BLaER1 treated with 17β-estradiol and CSF1 and Interleukin-3, amounts not matched to agents 10 nM and 100 nM (cell line): ENCODE measurements around the gene MIS12.

Experiments
- H3K27ac ChIP-seq, 11 experiments: shearing (Covaris generic); formaldehyde crosslinking; 2 replicates each; pipeline ENCODE4 v1.8.1; 2022
- H3K27me3 ChIP-seq, 11 experiments: shearing (Covaris generic); formaldehyde crosslinking; 2 replicates each; pipeline ENCODE4 v1.8.1; 2022
- H3K36me3 ChIP-seq, 11 experiments: shearing (Covaris generic); formaldehyde crosslinking; 2 replicates each; pipeline ENCODE4 v1.8.1; 2022
- H3K4me1 ChIP-seq, 10 experiments: shearing (Covaris generic); formaldehyde crosslinking; 2 replicates each; pipeline ENCODE4 v1.8.1; 2022
- H3K4me2 ChIP-seq, 11 experiments: shearing (Covaris generic); formaldehyde crosslinking; 2 replicates each; pipeline ENCODE4 v1.8.1; 2022
- H3K4me3 ChIP-seq, 10 experiments: shearing (Covaris generic); formaldehyde crosslinking; 2 replicates each; pipeline ENCODE4 v1.8.1; 2022
- H3K9ac ChIP-seq, 11 experiments: shearing (Covaris generic); formaldehyde crosslinking; 2 replicates each; pipeline ENCODE4 v1.8.1; 2022
- H3K9me3 ChIP-seq, 11 experiments: shearing (Covaris generic); formaldehyde crosslinking; replicated peaks in 1 of 11; 2 replicates each; pipeline ENCODE4 v1.8.1; 2022
- H4K20me1 ChIP-seq, 11 experiments: shearing (Covaris generic); formaldehyde crosslinking; 2 replicates each; pipeline ENCODE4 v1.8.1; 2022
- Cebpa-rat ChIP-seq, 11 experiments: shearing (Covaris generic); IDR thresholded peaks; 2 replicates each; pipeline ENCODE4 v1.8.1; 2022

Gene MIS12

DNA sequence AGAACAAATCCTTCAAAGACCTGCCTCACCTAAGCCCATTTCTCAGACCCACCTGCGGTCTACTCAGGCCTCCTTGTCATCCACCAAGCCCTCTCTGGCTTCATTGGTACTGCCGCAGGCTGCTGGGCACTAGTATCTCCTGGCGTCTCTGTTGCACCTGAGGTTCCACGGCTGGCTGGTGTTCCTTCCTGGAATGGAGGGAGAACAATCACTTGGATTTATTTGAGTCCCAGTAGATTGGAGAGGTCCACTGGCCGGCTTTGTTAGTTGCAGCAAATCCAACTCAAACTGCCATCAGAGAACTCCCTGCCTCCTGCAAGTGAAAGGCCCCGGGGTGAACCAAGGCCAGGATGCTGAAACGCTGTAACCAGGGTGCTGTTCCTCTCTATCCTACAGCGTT lies 15.3 kb downstream of the MIS12 start:
- TF ChIP-seq Cebpa-rat (IDR thresholded peaks at IDR 0.05): no peak
- Histone ChIP-seq H3K27me3 (peaks cover 21 to 26% (median 23%) of the 10 kb centered on the region in 11 experiments), H3K27ac (no peak overlapping the region), H3K4me3 (no peak overlapping the region), H3K4me1 (peaks cover 16 to 29% (median 28%) of the 10 kb centered on the region in 10 experiments), H3K9me3 (no peaks in the 10 kb centered on the region), H3K9ac (no peak overlapping the region), H4K20me1 (peaks cover 0 to 58% (median 20%) of the 10 kb centered on the region in 11 experiments; a peak in 14 of 22 replicates), H3K36me3 (peaks cover 0 to 44% (median 17%) of the 10 kb centered on the region in 11 experiments; a peak in 12 of 22 replicates), H3K4me2 (peak overlapping the region in 9 of 11 experiments; percentile 92 to 100 (median 98); a peak in 13 of 22 replicates)

DNA sequence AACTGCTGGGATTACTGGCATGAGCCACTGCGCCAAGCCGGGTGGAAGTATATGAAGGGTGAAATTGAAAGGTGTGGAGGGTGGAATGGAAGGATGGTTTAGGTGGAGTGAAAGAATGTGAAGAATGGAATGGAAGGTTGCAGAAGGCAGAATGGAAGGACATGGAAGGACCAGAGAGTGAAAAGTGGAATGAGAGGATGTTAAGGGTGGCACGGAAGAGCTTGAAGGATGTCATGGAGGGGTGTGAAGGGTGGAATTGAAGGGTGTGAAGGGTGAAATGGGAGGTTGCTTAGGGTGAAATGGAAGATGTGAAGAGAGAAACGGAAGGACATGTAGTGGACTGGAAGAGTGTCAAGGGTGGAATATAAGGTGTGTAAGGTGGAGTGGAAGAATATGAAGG lies 16.2 kb downstream of the MIS12 start:
- Histone ChIP-seq H3K4me2 (no peak overlapping the region), H3K27me3 (peaks cover 21 to 26% (median 23%) of the 10 kb centered on the region in 11 experiments), H3K27ac (no peak overlapping the region), H3K36me3 (peaks cover 0 to 48% (median 17%) of the 10 kb centered on the region in 11 experiments; a peak in 12 of 22 replicates), H4K20me1 (peaks cover 0 to 58% (median 20%) of the 10 kb centered on the region in 11 experiments; a peak in 14 of 22 replicates), H3K9me3 (no peaks in the 10 kb centered on the region), H3K4me1 (peaks cover 16 to 29% (median 28%) of the 10 kb centered on the region in 10 experiments), H3K4me3 (no peak overlapping the region), H3K9ac (no peak overlapping the region)
- no peak for TF ChIP-seq Cebpa-rat (IDR thresholded peaks at IDR 0.05)

DNA sequence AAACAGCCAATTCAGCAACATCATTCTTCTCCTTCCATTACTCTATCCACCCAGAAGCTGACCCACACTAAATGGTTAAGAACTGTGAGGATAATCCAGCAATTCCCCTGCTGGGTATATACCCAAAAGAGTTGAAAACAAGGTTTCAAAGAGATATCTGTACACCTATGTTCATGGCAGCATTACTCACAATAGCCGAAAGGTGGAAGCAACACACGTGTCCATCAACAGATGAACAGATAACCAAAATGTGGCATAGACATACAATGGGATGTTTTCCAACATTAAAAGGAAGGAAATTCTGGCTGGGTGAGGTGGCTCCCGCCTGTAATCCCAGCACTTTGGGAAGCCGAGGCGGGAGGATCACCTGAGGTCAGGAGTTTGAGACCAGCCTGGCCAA lies 19.9 kb downstream of the MIS12 start:
- H3K4me2 ChIP-seq: no peak overlapping the region
- no peak overlapping the region for H3K27ac ChIP-seq
- H4K20me1 ChIP-seq: peaks cover 0 to 44% (median 5%) of the 10 kb centered on the region in 11 experiments; a peak in 12 of 22 replicates
- H3K9me3 ChIP-seq: no peaks in the 10 kb centered on the region
- no peaks in the 10 kb centered on the region for H3K27me3 ChIP-seq
- peaks cover 0 to 81% (median 39%) of the 10 kb centered on the region in 11 experiments; a peak in 13 of 22 replicates for H3K36me3 ChIP-seq
- H3K4me1 ChIP-seq: peaks cover 0 to 6% (median 4%) of the 10 kb centered on the region in 10 experiments; a peak in 11 of 20 replicates
- no peak overlapping the region for H3K9ac ChIP-seq
- H3K4me3 ChIP-seq: no peak overlapping the region
- TF ChIP-seq Cebpa-rat (IDR thresholded peaks at IDR 0.05): no peak

DNA sequence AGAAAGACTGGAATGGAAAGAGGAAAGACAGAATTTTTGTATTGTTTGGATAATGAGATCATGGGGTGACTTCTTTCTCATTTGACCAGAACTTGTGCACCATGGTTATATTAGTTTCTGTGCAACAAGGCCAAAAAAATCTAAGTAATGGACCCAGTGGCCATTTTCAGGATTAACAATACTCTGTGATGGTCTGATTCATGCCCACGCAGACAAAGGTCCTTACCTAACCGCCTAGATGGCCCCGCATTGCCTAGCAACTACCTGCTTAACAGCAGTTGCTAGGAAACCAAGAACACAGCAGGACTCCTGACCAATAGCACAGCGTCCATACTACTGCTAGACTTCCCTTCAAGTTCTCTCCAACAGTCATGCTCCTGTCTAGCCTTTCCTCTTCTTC lies 22.4 kb downstream of the MIS12 start:
- H3K27me3 ChIP-seq: no peaks in the 10 kb centered on the region
- H3K4me1 ChIP-seq: peaks cover 0 to 21% (median 14%) of the 10 kb centered on the region in 10 experiments; a peak in 16 of 20 replicates
- no peak for TF ChIP-seq Cebpa-rat (IDR thresholded peaks at IDR 0.05)
- H3K9me3 ChIP-seq: no peaks in the 10 kb centered on the region
- H3K27ac ChIP-seq: no peak overlapping the region
- H4K20me1 ChIP-seq: peaks cover 0 to 19% (median 0%) of the 10 kb centered on the region in 11 experiments; a peak in 4 of 22 replicates
- H3K9ac ChIP-seq: no peak overlapping the region
- peaks cover 4 to 85% (median 49%) of the 10 kb centered on the region in 11 experiments; a peak in 21 of 22 replicates for H3K36me3 ChIP-seq
- no peak overlapping the region for H3K4me2 ChIP-seq
- H3K4me3 ChIP-seq: no peak overlapping the region

DNA sequence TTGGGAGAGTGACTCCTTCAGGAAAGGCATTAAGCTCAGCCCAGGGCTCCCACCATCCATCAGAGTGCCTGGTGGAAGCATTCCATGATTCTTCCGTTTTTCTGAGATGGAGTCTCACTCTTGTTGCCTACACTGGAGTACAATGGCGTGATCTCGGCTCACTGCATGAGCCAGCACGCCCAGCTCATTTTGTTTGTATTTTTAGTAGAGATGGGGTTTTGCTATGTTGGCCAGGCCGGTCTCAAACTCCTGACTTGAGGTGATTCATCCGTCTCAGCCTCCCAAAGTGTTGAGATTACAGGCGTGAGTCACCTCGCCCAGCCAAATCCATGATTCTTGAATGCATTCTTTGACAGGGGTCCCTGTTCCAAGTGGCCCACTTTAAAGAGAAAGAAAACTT lies 23.1 kb downstream of the MIS12 start:
- H3K27me3 ChIP-seq: no peaks in the 10 kb centered on the region
- peaks cover 0 to 5% (median 0%) of the 10 kb centered on the region in 11 experiments; a peak in 8 of 22 replicates for H3K9me3 ChIP-seq
- H3K4me3 ChIP-seq: no peak overlapping the region
- H3K27ac ChIP-seq: no peak overlapping the region
- H3K36me3 ChIP-seq: peaks cover 10 to 86% (median 55%) of the 10 kb centered on the region in 11 experiments
- peaks cover 0 to 28% (median 21%) of the 10 kb centered on the region in 10 experiments; a peak in 16 of 20 replicates for H3K4me1 ChIP-seq
- no peak for TF ChIP-seq Cebpa-rat (IDR thresholded peaks at IDR 0.05)
- peaks cover 0 to 19% (median 0%) of the 10 kb centered on the region in 11 experiments; a peak in 4 of 22 replicates for H4K20me1 ChIP-seq
- H3K4me2 ChIP-seq: no peak overlapping the region
- H3K9ac ChIP-seq: no peak overlapping the region

DNA sequence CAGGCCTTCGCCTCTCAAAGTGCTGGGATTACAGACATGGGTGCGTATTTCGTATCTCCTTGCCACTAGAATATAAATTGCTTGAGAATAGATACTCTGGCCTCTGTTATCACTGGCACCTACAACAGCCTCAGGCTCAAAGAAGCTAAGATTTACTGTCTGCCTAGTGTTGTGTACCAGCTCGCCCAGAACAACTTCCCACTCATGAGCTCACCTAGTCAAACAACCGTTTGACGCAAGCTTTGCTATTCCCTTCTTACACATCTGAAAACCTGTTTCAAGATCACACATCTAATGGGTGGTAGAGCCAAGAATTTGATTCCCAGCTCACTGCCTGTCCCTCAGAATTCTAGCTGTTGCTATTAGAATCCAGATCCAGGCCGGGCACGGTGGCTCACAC lies 24.4 kb downstream of the MIS12 start:
- Histone ChIP-seq H3K4me2 (no peak overlapping the region), H3K36me3 (peaks cover 23 to 90% (median 64%) of the 10 kb centered on the region in 11 experiments), H3K4me3 (no peak overlapping the region)

DNA sequence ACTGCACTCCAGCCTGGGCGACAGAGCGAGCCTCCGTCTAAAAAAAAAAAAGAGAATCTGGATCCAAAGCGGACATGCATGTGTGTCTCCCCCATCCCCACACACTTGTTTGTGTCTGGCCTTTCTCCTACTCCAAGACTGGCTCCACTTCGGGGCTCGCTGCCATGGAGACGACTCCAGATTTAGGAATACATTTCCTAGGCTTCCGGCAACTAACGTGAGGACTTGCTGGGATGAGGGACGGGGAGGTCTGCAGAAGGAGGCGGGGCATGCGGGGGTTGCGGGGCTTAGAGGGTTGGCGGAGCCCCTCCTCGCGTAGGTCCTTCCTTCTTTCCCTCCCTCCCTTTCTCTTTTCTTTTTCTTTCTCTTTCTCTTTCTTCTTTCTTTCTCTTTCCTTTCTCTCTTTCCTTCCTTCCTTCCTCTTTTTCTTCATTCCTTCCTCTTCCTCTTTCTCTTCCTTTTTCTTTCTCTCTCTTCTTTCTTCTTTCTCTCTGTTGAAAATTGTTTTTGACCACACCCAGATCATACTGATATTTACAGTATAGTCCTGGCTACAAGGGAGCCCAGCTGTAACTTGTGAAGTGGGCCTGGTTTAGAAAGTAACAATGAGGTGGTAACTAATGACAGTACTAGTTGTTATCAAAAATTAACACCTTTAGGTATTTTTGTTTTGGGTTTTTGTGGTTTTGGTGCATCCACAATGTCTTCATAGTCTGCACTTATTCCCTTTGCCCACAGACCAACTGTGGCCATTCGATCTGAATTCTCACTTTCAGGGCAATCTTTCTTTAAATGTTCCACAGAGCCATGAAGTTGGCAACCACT lies 25.2 kb downstream of the MIS12 start:
- H3K9me3 ChIP-seq: peaks cover 0 to 13% (median 0%) of the 10 kb centered on the region in 11 experiments; a peak in 8 of 22 replicates
- H3K4me3 ChIP-seq: no peak overlapping the region
- H4K20me1 ChIP-seq: peaks cover 0 to 26% (median 0%) of the 10 kb centered on the region in 11 experiments; a peak in 5 of 22 replicates
- no peak overlapping the region; a peak in 1 of 22 replicates for H3K27ac ChIP-seq
- peaks cover 6 to 42% (median 25%) of the 10 kb centered on the region in 10 experiments; a peak in 16 of 20 replicates for H3K4me1 ChIP-seq
- H3K27me3 ChIP-seq: no peaks in the 10 kb centered on the region
- H3K36me3 ChIP-seq: peaks cover 23 to 90% (median 70%) of the 10 kb centered on the region in 11 experiments
- peak overlapping the region in 5 of 11 experiments; percentile 14 to 30 (median 18); a peak in 6 of 22 replicates for H3K4me2 ChIP-seq
- H3K9ac ChIP-seq: no peak overlapping the region
- TF ChIP-seq Cebpa-rat (IDR thresholded peaks at IDR 0.05): no peak

More for the DNA sequence above, 24.4 kb downstream of the MIS12 start:
- Histone ChIP-seq H3K9ac (no peak overlapping the region), H3K9me3 (peaks cover 0 to 13% (median 0%) of the 10 kb centered on the region in 11 experiments; a peak in 8 of 22 replicates), H3K27me3 (no peaks in the 10 kb centered on the region), H4K20me1 (peaks cover 0 to 20% (median 0%) of the 10 kb centered on the region in 11 experiments; a peak in 4 of 22 replicates), H3K4me1 (peaks cover 0 to 34% (median 25%) of the 10 kb centered on the region in 10 experiments; a peak in 16 of 20 replicates), H3K27ac (no peak overlapping the region)
- no peak for TF ChIP-seq Cebpa-rat (IDR thresholded peaks at IDR 0.05)

DNA sequence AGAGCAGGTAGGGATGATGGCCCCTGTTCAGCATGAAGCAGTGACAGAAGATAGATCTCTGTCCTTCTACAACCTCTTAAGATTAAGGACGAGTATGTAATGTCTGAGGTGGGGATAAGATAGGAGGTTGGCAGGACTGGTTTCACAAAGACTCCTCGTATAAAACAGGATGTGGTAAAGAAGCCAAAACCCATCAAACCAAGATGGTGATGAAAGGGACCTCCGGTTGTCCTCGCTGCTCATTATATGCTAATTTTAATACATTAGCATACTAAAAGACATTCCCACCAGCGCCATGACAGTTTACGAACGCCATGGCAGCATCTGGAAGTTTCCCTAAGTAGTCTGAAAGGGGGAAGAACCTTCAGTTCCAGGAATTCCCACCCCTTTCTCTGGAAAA lies 27.3 kb downstream of the MIS12 start:
- H3K9me3 ChIP-seq: peaks cover 0 to 13% (median 0%) of the 10 kb centered on the region in 11 experiments; a peak in 8 of 22 replicates
- peak overlapping the region in 3 of 11 experiments; percentile 6 to 38 (median 8); a peak in 3 of 22 replicates for H3K27ac ChIP-seq
- no peak overlapping the region for H3K9ac ChIP-seq
- H4K20me1 ChIP-seq: peaks cover 0 to 28% (median 0%) of the 10 kb centered on the region in 11 experiments; a peak in 4 of 22 replicates
- H3K36me3 ChIP-seq: peaks cover 30 to 96% (median 78%) of the 10 kb centered on the region in 11 experiments
- peak overlapping the region in 10 of 11 experiments; percentile 24 to 62 (median 48); a peak in 18 of 22 replicates for H3K4me2 ChIP-seq
- no peak for TF ChIP-seq Cebpa-rat (IDR thresholded peaks at IDR 0.05)
- H3K4me3 ChIP-seq: no peak overlapping the region
- H3K4me1 ChIP-seq: peaks cover 6 to 44% (median 25%) of the 10 kb centered on the region in 10 experiments; a peak in 16 of 20 replicates
- H3K27me3 ChIP-seq: no peaks in the 10 kb centered on the region
